Endothelial cell of hepatic sinusoid (primary cell): ENCODE data around the gene ACOX1.

Source experiments
- in situ Hi-C: cut with HindIII; loops from 2 replicates; pipeline ENCODE4 v1.10.0; 2017; ENCODE audit warnings: low sequenced_read_pairs

Gene ACOX1

GRCh38 chr17:75910699-75911098 lies 68.3 kb downstream of the ACOX1 start:
- in situ Hi-C loops, result loop anchor here (25.0 kb wide), 1 partner anchor 352 kb away; the partner anchor contains the start of gene UBALD2

- in situ Hi-C loops, result loop anchor here (25.0 kb wide), 1 partner anchor 352 kb away; the partner anchor contains the start of gene UBALD2
Measured at GRCh38 chr17:75909812-75910274, 69.1 kb downstream of the ACOX1 start.

GRCh38 chr17:75909051-75909811 lies 69.7 kb downstream of the ACOX1 start:
- in situ Hi-C loops, result loop anchor here (25.0 kb wide), 1 partner anchor 353 kb away; the partner anchor contains the start of gene UBALD2

GRCh38 chr17:75908201-75908600 lies 70.8 kb downstream of the ACOX1 start:
- in situ Hi-C loops, result loop anchor here (25.0 kb wide), 1 partner anchor 354 kb away; the partner anchor contains the start of gene UBALD2

GRCh38 chr17:75906143-75906884 lies 72.7 kb downstream of the ACOX1 start:
- in situ Hi-C loops, result loop anchor here (25.0 kb wide), 1 partner anchor 356 kb away; the partner anchor contains the start of gene UBALD2

- in situ Hi-C loops, result loop anchor here (5.0 to 25.0 kb wide), 2 partner anchors 43 to 357 kb away; partner anchors contain the start of gene UBALD2
Measured at GRCh38 chr17:75904749-75905521, 74.0 kb downstream of the ACOX1 start, which contains the start of gene MRPL38. MRPL38 (minus strand) TSS chr17:75904884; CDS start chr17:75904875, 9 bp downstream.

- in situ Hi-C loops, result loop anchor here (5.0 to 25.0 kb wide), 2 partner anchors 40 to 360 kb away; partner anchors contain the start of gene UBALD2
Measured at GRCh38 chr17:75902406-75902805, 76.6 kb downstream of the ACOX1 start.

- in situ Hi-C loops, result loop anchor here (5.0 to 25.0 kb wide), 2 partner anchors 39 to 361 kb away; partner anchors contain the start of gene UBALD2
Measured at GRCh38 chr17:75901727-75902126, 77.2 kb downstream of the ACOX1 start.

GRCh38 chr17:75900691-75901533 lies 78.1 kb downstream of the ACOX1 start:
- in situ Hi-C loops, result loop anchor here (5.0 to 25.0 kb wide), 2 partner anchors 39 to 361 kb away; partner anchors contain the start of gene UBALD2

- in situ Hi-C loops, result loop anchor here (5.0 to 25.0 kb wide), 2 partner anchors 38 to 362 kb away; partner anchors contain the start of gene UBALD2
Measured at GRCh38 chr17:75899767-75900468, 79.0 kb downstream of the ACOX1 start.

GRCh38 chr17:75899353-75899752 lies 79.6 kb downstream of the ACOX1 start:
- in situ Hi-C loops, result no loop called here

- in situ Hi-C loops, result no loop called here
Measured at GRCh38 chr17:75898791-75899190, 80.2 kb downstream of the ACOX1 start.

GRCh38 chr17:75898065-75898464 lies 80.9 kb downstream of the ACOX1 start:
- in situ Hi-C loops, result no loop called here

GRCh38 chr17:75897160-75898019 lies 81.6 kb downstream of the ACOX1 start:
- in situ Hi-C loops, result no loop called here

- in situ Hi-C loops, result no loop called here
Measured at GRCh38 chr17:75896415-75897159, 82.4 kb downstream of the ACOX1 start, which contains the start of gene TRIM65. TRIM65 (minus strand) TSS chr17:75896951; CDS start chr17:75896937, 14 bp downstream.

- in situ Hi-C loops, result no loop called here
Measured at GRCh38 chr17:75895370-75896155, 83.4 kb downstream of the ACOX1 start.
